NCI-H774 (cell line): Measurements from ENCODE around the gene TP53BP1.

Experiments
- DNase-seq: peaks from one replicate; lab custom pipeline; 2025; lab: John Stamatoyannopoulos, UW

The TP53BP1 gene

DNA sequence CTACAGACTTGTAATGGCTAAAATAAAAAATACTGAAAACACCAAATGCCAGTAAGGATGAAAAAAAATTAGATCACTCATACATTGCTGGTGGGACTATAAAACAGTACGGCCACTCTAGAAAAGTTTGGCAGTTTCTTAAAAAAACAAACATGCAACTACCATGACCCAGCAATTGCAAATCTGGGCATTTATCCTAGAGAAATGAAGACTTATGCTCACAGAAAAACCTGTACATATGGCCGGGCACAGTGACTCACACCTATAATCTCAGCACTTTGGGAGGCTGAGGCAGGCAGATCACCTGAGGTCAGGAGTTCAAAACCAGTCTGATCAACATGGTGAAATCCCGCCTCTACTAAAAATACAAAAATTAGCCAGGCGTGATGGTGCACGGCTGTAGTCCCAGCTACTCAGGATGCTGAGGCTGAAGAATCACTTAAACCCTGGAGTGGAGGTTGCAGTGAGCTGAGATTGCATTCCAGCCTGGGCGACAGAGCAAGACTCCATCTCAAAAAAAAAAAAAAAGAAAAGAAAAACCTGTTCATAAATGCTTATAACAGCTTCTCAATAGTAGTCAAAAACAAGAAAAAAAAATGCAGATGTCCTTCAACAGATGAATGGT is 5.6 kb downstream of the TP53BP1 start:
- DNase-seq: no peak

DNA sequence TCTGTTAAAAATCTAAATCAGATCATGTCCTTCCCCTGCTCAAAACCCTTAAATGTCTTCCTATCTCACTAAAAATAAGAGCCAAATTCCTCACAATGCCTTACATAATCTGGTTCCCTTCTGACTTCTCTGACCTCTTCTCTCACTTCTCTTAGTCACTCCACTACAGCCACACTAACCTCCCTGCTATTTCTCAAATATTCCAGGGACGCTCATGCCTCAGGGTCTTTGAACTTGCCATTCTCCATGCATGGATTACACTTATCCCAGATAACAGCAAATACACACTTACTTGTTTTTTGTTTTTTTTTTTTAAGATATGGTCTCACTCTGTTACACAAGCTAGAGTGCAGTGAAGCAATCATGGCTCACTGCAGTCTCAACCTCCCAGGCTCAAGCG is 8.5 kb downstream of the TP53BP1 start:
- no peak for DNase-seq

DNA sequence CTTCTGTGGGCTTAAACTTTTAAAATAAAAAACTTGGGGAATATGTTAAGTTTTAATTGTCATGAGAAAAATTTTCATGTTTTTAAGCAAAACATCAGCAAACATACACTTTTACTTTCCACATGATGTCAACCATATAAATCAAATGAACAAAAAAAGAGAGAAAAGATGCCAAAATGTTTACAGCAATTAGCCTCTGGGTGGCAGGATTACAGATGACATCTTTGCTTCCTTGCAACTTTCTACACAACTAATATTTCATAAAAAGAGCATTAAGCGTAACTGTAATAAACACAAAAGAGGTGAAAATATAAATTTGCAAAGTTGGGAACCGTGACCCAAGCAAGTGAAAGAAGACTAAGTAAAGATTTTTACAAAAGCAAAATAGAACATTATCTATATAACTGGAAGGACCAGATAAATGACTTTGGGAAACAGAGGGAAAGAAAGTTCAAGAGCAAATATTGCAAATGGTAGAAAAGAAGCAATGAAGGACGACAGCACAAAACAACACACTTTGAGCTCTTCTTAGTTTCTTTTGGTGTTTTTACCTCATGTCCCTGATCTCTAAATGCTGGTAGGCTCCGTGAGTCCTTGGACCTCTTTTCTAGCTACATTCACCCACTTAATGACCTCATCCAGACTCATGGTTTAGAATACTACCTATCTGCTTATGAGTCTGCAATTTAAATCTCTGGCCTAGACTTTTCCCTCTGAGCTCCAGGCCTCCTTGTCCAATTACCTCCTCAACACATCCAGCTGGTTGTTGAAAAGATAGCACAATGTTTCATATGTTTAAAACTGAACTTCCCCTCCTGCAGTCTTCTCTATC is 9.4 kb downstream of the TP53BP1 start:
- DNase-seq: no peak

DNA sequence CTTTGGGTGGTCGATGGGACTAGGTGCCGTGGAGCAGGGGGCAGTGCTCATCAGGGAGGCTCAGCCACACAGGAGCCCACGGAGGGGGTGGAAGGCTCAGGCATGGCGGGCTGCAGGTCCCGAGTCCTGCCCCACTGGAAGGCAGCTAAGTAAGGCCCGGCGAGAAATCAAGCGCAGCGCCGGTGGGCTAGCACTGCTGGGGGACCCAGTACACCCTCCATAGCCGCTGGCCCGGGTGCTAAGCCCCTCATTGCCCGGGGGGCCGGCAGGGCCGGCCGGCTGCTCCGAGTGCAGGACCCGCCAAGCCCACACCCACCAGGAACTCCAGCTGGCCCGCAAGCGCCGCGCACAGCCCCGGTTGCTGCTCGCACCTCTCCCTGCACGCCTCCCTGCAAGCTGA is 19.1 kb downstream of the TP53BP1 start:
- DNase-seq: no peak

DNA sequence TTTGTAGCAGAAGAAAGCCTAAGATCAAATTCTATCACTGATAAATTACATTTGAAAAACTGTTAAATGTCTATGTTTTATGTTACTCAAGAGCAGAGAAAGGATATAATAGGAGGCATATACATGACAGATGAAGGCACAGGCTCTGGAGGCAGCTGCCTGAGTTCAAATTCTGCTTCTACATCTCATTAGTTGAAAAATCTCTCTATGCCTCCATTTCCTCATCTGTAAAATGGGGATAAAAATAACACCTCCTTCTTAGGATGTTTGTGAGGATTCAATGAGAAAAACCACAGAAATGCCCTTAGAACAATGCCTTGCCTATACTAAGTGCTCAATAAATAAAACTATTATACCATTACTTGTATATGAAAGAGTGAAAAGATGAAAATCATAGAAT is 21.0 kb downstream of the TP53BP1 start:
- no peak for DNase-seq

DNA sequence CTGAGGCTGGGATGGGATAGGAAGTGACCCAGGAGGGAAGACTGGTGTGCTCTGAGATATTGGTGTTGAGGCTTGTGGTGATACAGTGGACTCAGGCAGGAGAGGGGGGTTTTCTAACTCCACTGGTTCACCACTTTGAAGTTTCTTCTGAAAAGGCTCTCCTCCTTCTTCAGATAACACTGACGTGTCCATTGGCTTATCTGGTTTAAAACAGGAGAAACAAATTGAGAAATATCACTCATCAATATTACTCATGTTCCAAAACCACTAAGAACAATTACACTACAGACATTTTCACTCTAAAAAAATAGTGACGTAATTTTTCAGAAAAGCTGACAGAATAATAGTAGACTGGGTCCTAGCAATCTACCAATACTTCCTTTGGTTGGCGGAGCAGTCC is 23.1 kb downstream of the TP53BP1 start:
- DNase-seq: no peak

DNA sequence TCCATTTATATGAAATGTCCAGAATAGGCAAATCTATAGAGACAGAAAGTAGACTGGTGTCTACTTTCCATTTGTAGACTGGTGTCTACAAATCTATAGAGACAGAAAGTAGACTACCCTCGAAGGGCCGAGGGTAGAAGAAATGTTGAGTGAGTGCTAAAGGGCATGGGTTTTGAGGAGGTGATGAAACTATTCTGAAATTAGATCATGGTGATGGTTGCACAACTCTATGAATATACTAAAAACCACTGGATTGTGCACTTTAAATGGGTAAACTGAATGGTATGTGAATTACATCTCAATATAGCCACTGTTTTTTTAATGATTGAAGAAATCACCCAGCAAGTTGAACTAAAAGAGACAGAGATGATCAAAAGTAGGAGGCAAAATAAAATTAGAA is 27.9 kb downstream of the TP53BP1 start:
- DNase-seq: no peak

DNA sequence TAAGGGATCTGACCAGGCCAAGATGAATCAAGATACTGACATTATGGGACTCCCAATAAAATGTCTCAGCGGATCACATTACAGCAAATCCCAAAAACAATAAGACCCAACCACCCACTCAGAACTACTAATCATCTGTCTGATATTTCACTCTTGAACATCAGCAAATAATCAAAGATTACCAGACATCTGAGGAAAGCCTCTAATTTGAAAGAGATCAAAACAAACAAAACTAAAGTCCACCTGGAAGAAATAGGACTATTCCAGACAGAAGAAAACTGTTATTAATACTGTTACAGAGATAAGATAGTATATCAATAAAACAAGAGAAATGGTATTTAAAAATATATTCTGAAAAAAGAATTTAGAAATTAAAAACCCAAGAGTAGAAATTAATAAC is 29.0 kb downstream of the TP53BP1 start:
- no peak for DNase-seq

DNA sequence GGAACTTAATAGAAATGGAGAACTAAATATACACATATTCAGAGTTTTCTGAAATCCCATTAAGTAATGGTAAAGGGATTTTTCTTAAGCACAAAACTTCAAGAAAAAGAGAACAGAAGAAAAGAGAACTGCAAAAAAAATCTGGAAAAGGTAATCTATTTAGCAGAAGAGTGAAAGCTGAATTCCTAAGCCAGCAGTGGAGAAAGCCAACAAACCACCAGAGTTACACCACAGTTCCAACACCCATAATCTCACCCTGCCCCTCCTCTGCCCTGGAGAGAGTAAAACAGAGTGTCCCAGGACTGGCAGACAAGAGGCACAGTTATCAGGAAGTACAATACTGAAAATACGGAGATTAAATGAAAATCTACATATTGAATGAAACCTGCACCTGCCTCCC is 29.4 kb downstream of the TP53BP1 start:
- no peak for DNase-seq

DNA sequence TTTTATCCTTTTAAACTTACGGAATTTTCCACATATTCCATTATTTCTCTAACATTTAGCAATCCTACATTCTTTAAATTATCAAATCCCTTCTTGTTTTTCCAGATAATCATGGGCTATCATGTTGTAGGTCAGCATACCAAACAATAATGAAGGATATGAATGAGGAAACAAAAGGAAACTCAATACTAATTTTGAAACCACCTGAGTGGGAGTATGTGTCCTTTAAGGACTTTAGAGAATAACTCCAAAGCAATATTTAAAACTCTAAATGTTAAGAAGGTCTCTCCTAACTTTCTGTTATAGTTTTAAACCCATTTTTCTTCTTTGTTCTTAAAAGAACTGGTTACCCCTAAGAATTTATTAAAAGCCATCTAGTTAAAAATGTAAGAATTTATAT is 43.0 kb downstream of the TP53BP1 start:
- no peak for DNase-seq

DNA sequence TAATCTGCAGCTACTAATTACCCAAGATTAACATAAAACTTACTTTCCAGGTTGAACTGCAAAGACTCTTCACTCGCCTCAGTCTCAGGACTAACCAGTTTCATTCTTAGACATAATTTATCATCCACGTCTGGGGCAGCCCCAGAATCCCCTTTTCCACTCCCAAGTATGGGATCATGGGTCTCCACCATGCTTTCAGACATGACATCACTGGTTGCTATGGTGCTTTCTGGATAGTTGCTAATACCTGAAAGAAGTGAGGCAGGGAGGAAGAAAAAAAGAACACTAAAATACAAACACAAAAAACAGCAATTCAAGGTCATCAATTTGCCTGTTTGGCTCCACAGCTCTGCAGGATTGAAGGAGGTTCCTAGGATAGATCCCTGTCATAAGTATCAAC is 46.6 kb downstream of the TP53BP1 start:
- DNase-seq: no peak

DNA sequence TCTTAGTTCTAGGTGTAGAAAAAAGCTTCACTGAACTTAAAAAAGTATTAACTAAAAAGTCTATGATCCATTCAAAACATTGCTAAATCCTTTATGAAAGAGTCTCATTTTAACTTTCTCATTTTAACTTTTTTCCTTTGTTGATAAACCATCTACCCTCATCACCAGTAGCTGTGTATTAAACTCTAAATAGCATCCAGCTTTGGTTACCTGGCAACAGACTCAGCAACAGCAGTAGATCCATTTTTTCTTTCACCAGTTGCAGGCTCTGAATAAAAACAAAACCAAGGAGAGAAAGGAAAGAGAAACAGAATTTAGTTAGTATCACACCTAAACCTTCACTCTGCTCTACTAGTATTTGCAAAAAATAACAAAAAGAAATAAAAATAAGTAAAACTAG is 51.6 kb downstream of the TP53BP1 start:
- DNase-seq: no peak

DNA sequence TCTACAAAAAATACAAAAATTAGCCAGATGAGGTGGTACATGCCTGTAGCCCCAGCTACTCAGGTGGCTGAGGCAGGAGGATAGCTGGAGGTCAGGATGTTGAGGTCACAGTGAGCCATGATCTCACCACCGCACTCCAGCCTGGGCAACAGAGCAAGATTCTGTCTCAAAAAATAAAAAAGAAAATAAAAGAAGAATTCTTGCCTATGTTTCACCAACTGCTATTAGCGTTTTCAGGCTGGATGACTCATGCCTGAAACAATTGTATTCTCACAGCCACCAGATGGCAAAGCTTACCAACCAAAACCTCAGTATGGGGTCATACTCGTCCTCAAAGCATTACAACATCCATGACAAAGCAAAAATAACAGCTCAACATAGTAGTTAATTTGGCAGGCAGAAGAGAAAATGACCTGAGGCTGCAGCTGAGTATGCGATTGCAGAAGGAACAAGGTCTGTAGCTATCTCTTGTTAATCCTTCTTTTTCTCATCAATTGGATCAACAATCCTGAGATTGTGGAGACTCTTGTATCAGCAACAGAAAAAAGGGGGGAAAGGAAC is 52.2 kb downstream of the TP53BP1 start:
- DNase-seq: peak; percentile 33

DNA sequence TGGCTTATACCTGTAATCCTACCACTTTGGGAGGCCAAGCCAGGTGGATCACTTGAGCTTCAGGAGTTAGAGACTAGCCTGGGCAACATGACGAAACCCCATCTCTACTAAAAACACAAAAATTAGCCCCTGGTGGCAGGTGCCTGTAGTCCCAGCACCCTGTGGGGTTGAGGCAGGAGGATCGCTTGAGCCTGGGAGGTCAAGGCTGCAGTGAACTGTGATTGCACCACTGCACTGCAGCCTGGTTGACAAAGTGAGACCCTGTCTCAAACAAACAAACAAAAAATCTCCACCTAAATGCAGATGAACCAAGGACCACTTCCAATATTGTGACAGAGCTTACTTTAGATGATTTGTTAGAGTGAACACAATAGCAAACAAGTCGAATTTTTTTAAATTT is 53.7 kb downstream of the TP53BP1 start:
- DNase-seq: no peak

DNA sequence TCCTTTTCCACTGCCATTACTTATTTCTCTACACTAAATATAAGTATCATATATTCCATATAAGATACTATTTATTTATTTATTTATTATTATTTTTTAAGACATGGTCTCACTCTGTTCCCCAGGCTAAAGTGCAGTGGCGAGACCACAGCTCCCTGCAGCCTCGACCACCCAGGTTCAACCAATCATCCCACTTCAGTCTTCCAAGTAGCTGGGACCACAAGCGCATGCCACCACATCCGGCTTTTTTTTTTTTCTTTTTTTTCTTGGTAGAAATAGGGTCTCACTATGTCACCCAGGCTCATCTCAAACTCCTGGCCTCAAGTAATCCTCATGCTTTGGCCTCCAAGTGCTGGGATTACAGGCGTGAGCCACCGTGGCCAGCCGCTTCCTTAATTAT is 56.6 kb downstream of the TP53BP1 start:
- DNase-seq: no peak

DNA sequence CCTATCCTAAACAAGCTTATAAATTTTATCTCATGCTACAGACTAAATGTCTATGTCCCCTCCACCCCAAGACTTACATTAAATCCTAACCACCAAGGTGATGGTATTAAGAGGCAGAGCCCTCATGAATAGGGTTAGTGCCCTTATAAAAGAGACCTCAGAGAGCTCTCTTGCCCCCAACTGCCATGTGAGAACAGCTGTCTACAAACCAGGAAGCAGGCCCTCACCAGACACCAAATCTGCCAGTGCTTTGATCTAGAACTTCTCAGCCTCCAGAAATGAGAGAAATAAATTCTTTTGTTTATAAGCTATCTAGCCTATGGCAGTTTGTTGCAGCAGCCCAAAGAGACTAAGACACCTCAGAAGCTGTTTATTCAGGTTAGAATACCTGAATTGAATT is 58.5 kb downstream of the TP53BP1 start:
- DNase-seq: no peak

DNA sequence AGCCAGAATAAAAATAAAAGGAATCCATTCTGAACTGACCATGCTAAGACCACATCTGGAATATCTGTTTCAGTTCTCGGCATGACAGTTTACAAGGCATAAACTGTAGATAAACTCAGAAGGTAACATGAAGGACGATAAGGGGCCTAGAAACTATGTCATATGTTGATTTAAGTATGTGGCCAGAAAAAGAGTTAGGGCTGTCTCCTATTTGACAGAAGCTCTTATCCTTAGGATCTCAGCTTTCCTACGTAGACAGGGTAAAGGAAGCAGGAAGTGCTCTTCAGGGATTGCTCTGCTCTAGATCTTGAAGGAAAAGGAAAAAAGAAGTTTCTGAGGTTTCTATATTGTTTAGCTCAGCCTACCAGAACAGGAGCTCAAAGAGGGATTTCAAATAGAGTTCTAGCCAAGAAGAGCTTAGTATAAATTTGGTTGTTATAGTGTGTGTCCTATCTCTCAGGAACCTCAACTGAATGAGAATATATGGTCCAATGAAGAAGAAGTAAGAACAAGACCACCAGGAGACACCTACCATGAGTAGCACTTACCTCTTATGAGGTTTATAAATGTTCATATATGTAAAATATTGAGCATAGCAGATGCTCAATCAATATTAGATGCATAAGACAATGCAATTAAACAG is 59.2 kb downstream of the TP53BP1 start:
- no peak for DNase-seq

DNA sequence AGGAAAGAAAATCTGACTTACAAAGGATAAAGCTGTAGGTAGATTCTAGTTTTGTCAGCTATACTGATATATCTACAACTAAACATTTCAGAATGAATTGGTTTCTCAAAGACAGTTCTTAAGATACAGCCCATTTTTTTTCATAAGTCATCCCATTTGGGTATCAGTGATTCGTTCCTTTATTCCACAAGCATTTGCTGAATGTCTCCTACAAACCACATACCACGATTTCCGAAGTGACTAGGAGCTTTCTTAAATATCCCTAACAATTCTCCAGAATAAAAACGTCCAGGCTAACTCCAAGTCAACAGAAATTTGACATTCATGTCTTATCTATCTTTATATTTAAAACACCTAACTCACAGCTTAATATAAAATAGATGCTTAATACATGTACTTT is 59.8 kb downstream of the TP53BP1 start:
- DNase-seq: no peak

DNA sequence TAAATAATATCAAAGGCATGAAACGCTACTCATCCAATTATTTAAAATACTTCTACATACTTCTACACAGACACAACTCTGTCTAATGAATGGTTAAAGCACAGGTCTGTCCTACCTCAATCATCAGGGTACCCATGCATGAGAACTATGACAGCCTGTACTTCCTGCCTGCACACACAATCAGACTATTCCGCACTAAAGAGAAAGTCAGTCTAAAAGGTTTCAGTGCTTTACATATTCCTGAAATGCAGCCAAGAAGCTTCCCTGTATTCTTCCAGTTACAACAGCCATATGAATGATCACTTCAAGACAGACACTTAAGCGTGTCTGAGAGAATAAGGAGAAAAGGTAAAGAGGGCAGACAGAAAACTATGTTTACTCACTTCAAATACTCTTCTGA is 63.3 kb downstream of the TP53BP1 start:
- peak; percentile 29 for DNase-seq

DNA sequence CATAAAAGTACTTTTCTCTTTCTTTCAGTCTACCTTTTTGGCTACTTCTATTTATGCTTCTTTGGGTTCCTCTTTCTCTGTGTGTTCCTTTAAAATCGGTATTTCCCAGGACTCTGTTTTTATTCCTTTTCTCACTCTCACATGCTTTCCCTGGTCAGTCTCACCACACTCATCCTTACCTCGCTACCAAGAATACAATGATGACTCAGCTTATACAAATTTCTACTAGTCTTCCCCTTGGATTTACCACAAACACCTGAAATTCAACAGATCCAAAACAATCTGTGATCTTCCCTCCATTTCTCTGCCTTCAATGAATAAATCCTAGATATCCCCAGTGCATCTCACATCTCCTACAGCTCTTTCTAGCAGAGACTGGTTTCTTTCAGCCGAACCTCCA is 69.2 kb downstream of the TP53BP1 start:
- no peak for DNase-seq

DNA sequence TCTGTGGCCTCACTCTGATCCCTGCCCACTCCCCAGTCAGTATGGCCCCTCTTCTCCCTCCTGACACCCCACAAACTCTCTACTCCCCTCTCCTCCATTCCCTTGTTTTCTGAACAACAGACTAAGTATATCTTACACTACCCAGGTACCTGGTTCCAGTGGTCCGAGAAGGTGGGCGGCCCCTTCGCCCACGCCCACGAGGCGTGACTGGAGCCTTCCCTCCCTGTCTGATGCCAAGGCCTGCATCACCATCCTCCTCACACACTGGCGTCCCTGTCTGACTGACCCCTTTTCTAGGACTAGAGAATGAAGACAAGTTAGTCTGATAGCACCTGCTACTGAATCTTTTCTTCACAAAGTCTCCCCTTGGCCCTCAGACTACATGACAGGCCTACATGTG is 72.1 kb downstream of the TP53BP1 start:
- DNase-seq: no peak

DNA sequence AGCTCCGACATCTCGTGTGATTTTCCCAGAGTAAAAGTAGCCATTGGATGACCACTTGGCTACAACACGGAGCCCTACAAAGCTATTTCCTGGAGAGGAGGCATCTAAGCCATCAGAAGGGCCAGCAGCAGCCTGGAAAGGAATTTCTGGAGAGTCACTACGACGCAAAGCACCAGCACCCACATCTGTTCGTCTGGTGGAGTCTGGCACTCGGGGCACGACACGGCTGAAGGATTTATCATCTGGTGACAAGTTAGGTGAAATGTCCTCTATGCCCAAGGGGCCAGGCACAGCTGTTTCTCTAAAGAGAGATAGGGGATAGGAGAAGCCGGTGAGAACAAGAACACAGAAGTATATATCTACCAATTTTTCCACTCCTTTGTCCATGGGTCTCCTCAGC is 72.5 kb downstream of the TP53BP1 start:
- DNase-seq: no peak

DNA sequence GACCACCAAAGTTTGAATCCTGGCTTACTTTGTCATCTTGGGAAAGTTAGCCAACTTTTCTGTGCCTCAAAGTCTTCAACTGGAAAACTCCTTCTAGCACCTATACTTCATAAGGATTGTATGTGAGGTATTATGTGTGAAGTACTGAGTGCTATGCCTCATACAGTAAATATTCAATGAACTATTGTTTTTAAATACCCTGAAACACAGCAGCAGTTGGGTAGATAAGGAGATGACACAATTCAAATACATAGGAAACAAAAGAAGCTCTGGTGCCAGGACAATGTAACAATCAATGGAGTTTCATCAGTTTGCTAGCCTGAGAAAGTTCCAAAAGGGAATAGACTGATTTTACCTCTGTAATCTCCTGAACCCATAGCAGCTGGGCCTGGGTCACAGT is 78.8 kb downstream of the TP53BP1 start:
- no peak for DNase-seq
